ENCODE data around the gene MCTP1. TPM values are rescaled to one million over a fixed set of nuclear protein-coding genes. Genes with fewer than 3 reads are reported as not detected.

Gene MCTP1
- total RNA-seq, 1 experiment from 2014 or later = 25.8 TPM

- TF ChIP-seq, protein P1, sequence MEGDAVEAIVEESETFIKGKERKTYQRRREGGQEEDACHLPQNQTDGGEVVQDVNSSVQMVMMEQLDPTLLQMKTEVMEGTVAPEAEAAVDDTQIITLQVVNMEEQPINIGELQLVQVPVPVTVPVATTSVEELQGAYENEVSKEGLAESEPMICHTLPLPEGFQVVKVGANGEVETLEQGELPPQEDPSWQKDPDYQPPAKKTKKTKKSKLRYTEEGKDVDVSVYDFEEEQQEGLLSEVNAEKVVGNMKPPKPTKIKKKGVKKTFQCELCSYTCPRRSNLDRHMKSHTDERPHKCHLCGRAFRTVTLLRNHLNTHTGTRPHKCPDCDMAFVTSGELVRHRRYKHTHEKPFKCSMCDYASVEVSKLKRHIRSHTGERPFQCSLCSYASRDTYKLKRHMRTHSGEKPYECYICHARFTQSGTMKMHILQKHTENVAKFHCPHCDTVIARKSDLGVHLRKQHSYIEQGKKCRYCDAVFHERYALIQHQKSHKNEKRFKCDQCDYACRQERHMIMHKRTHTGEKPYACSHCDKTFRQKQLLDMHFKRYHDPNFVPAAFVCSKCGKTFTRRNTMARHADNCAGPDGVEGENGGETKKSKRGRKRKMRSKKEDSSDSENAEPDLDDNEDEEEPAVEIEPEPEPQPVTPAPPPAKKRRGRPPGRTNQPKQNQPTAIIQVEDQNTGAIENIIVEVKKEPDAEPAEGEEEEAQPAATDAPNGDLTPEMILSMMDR (conservative IDR thresholded peaks at IDR 0.05; ENCODE audit: low read depth, low read length) = no peak
- no peak for TF ChIP-seq EZH2 (IDR thresholded peaks at IDR 0.05; ENCODE audit: borderline replicate concordance, low read depth, low read length, poor library complexity, severe bottlenecking)
- DNase-seq (ENCODE audit: low spot score) = no peak
Measured at GRCh38 chr5:94660506-94660905, 624.4 kb downstream of the MCTP1 start.

GRCh38 chr5:94658272-94658671 is 626.6 kb downstream of the MCTP1 start:
- Histone ChIP-seq H3K4me3 (ENCODE audit: low read depth, low read length, poor library complexity, severe bottlenecking) (no peak overlapping the region), H3K27ac (ENCODE audit: low read depth, low read length, poor library complexity, severe bottlenecking) (no peak overlapping the region), H3K27me3 (replicated peaks; ENCODE audit: insufficient read depth, low read depth, low read length, poor library complexity) (no peaks in the 10 kb centered on the region), H3K4me1 (ENCODE audit: insufficient read depth, low read length, poor library complexity, severe bottlenecking) (no peaks in the 10 kb centered on the region), H3K9me3 (ENCODE audit: low read depth, low read length, poor library complexity, severe bottlenecking) (peaks cover 29% of the 10 kb centered on the region), H3K36me3 (ENCODE audit: insufficient read depth, low read length, poor library complexity, severe bottlenecking) (peaks cover 40% of the 10 kb centered on the region)
- no peak for DNase-seq (ENCODE audit: low spot score)
- intact Hi-C loops (cut with micrococcal nuclease; ENCODE audit: unreplicated experiment) = no loop called here
- CTCF ChIA-PET = no interaction called here
- TF ChIP-seq, protein P1 (conservative IDR thresholded peaks at IDR 0.05; ENCODE audit: low read depth, low read length) = no peak
- no peak for TF ChIP-seq EZH2 (IDR thresholded peaks at IDR 0.05; ENCODE audit: borderline replicate concordance, low read depth, low read length, poor library complexity, severe bottlenecking)
- POLR2A ChIA-PET (ENCODE audit: low non-redundant PET) = no interaction called here
- BruUV-seq (replicated peaks) = no TSS peak

More at GRCh38 chr5:94660506-94660905, 624.4 kb downstream of the MCTP1 start:
- CTCF ChIA-PET = no interaction called here
- no TSS peak for BruUV-seq (replicated peaks)
- Histone ChIP-seq H3K4me1 (ENCODE audit: insufficient read depth, low read length, poor library complexity, severe bottlenecking) (no peaks in the 10 kb centered on the region), H3K4me3 (ENCODE audit: low read depth, low read length, poor library complexity, severe bottlenecking) (no peak overlapping the region), H3K9me3 (ENCODE audit: low read depth, low read length, poor library complexity, severe bottlenecking) (peaks cover 21% of the 10 kb centered on the region), H3K27ac (ENCODE audit: low read depth, low read length, poor library complexity, severe bottlenecking) (no peak overlapping the region), H3K36me3 (ENCODE audit: insufficient read depth, low read length, poor library complexity, severe bottlenecking) (peaks cover 24% of the 10 kb centered on the region), H3K27me3 (replicated peaks; ENCODE audit: insufficient read depth, low read depth, low read length, poor library complexity) (no peaks in the 10 kb centered on the region)
- POLR2A ChIA-PET (ENCODE audit: low non-redundant PET) = no interaction called here
- intact Hi-C loops (cut with micrococcal nuclease; ENCODE audit: unreplicated experiment) = no loop called here

Other genes with a start within 250 kb of the MCTP1 start
- gene FAM81B, start 106.3 kb upstream of the MCTP1 start, total RNA-seq (2021) = not detected in 2 replicates